GM19043 (cell line): Measurements from ENCODE around the gene P2RX4.
A peak's percentile ranks its signal among the peaks of the same experiment; 100 is the strongest.
"Not testable (repeated sequence)": the region's sequence is repeated elsewhere in the genome, so short reads cannot be mapped to it uniquely, and the experiment has no call there.

Source experiments
- ATAC-seq: cut with Tn5 transposase; IDR thresholded peaks from one replicate; pipeline ENCODE4 v1.9.1; 2021; ENCODE audit warnings: low read depth; ENCODE audit not compliant: unreplicated experiment

P2RX4 gene

DNA sequence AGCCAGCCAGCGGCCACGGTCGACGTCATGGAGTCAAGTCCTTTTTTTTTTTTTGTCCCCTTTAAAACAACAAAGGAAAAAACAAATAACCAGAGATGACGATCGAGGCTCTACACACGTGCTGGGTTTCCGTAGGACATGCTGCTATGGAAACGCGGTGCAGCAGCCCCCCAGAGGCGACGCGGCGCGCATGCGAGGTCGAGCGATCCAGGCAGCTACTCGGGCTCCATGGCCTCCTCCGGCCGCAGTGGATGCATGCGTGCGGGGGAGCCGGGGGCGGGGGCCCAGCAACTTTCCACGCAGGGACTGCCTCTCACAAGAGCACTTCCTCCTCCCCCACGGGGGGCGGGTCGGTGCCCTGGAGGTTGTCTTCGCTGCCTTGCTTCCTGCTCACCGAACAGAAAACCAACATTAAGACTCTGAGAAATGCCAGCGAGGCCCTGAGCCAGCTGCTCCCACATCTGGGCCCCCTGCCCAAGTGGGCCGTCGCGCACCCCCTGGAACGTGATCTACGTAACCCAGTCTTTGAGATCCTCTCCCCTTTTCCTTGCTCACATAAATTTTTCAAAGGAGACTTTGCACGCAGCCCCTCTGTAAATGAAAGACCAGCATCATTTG lies 30.7 kb downstream of the P2RX4 start:
- ATAC-seq: no peak

DNA sequence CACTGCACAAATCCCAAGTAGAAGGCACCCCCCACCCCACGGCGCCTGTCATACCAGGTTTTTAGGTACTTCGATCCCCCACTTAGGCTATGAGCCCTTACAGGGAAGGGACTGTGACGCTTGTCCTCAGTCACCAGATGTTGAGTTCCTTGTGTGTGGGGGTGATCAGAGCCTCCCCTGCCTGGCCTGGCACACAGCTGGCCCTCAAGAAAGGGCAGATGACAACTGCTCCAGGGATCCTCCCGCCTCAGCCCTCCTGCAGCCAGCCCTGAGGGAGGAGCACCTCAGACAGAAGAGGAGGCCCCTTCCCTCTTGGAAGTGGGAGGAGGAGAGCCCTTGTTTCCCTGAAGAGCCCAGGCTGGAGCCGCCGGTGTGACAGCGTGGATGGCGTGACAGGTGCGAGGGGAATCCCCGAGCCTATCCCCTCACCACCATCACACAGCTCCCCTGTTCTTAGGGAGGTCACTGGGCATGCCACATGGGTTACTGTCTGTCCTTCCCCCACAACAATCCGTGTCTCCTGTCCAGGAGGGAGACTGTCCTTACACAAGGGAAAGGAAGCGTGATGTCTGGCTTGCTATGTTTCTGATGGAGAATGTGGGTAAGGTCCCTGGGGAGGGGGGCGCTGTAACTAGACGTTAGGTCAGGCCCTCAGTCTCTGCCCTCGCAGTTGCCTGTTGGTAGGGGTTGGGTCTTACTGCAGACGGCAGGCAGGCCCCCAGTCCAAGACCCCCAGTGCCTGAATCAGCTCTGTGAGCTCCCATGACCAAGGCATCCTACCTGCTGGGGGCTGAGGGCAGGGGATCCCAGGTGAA lies 31.4 kb downstream of the P2RX4 start:
- no peak for ATAC-seq

DNA sequence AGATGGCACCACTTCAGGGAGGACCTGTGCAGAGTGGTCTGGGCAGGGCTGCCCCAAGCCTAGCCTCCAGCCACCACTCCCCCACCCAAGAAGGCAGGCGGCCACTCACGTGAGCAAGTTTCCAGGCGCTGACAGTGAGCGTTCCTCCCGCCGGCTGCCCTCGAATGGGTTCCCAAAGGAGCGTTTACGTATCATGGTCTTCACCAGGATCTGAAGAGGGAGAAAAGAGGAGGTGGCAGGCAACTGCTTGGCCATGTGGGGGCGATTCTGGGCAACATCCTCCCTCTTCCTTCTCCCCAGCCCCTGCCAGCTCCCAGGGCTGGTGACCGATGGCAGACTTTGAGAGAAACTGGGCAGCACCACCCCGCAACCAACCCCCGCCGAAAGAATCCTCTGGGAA lies 35.1 kb downstream of the P2RX4 start:
- ATAC-seq: no peak

DNA sequence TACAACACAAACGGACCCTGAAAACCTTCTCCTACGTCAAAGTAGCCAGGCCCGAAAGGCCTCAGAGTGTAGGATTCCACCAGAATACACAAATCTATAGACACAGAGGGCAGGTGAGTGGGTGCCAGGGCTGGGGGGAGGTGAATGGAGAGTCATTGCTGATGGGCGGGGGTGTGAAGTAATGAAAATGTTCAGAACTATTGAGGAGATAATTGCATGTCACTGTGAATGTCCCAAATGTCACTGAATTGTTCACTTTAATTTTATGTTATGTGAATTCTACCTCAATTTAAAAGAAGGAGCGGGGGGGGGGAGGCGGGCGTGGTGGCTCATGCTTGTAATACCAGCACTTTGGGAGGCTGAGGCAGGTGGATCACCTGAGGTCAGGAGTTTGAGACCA lies 36.0 kb downstream of the P2RX4 start:
- ATAC-seq: no peak

DNA sequence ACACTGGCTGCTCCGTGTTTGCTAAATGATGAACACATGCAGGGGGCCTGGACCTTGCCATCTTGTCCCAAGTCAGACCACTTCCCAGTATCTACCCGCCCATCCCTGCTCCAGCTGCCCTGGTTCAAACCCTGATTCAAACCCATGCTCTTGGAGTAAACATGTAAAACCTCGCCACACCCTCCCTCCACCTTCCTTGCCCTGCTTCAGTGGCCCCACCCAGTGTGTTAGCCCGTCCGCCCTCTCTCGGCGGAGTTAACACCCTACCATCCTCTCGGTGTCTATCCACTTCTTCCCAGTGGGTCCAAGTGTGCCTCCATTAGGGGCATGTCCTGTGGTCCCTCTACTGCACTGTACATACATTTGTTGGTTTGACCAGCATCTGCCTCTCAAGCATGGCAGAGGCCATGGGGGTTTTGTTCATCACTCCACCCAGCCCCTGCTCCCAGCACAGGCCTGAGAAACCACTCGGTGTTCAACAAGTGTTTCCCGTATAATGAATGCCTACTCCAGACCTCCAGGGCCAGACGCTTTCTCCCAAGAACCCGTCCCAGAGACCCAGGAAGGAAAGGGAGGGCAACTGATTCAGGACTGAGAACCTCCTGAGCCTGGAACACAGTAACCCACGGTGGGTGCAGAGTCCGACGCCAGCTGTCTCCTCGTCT lies 37.1 kb downstream of the P2RX4 start:
- no peak for ATAC-seq

DNA sequence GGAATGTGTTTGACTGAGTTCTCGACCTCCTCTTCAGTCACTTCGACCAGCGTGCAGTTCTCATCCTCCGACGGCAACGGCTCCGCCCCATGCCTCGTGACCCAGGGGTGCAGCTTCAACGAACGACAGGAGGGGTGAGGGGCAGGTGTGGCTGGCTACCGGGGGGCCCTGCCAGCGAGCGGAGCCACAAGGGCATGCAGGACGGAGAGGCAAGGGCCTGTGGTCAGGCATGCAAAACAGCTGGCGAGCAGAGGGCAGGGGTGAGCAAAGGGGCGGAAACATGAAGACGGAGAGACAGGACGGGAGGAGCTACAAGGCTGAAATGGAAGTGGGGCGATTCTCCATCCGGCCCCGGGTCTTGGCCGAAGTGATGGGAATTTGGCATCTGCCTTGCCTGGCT lies 38.7 kb downstream of the P2RX4 start:
- ATAC-seq: peak; percentile 72

DNA sequence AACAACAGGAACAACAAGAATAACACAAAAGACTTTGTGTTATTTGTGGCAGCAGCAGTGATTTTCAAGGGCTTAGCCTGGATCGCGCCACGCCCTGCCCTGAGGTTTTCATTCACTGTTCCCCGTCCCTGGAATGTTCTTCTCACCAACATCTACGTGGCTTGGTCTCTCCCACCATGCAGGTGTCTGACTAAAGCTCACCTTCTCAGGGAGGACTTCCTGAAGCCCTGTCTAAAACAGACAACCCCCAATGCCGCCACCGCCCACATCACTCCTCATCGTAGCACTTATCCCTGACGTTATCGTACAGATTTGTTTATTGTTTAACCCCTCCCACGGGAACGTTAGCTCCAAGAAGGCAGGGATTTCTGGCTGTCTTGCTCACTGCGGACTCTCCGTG lies 40.4 kb downstream of the P2RX4 start:
- ATAC-seq: no peak

DNA sequence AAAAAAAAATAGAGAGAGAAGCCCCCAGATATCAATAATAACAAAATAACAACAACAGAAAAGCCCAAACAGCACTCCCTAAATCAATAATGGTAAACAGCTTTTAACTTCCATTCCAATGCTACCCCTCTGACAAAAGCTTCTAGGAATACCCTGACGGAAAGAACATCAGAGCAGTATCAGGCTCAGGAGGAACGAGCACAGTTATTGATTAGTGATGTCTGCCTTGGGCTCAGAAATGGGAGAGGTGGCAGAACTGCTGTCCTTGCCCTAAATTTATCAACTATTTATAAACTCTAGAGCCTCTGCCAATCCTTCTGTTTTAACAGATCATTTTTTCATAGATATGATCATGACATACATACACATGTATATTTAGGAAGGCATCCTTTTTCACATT lies 41.9 kb downstream of the P2RX4 start:
- ATAC-seq: no peak

DNA sequence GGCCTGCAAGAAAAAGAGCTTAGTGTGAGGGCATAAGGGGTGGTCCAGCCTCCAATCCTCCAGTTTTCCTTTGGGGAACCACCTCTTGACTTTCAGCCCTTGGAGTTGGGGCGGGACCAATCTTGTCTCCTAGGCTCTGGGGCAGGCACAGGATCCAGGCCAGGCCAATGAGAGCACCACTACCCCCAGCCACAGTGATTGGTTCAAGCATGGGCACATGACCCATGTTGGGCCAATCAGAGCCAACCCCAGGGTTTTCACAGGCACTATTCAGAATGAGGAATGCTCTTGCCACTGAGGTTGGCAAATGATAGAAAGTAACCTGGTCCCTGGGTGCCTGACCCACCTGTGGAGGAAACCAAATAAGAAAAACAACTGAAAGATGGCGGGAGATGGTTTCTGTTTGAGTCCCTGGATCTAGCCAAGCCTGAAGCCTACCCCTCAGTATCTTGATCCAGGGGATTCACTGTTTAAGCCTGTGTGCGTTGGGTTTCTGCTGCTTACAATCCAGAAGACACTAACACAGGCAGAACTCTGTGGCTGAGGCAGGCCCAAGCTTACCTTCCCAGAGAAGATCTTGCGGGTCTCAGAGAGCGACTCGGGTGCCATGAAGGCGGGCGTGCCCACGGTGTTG lies 42.9 kb downstream of the P2RX4 start:
- no peak for ATAC-seq

DNA sequence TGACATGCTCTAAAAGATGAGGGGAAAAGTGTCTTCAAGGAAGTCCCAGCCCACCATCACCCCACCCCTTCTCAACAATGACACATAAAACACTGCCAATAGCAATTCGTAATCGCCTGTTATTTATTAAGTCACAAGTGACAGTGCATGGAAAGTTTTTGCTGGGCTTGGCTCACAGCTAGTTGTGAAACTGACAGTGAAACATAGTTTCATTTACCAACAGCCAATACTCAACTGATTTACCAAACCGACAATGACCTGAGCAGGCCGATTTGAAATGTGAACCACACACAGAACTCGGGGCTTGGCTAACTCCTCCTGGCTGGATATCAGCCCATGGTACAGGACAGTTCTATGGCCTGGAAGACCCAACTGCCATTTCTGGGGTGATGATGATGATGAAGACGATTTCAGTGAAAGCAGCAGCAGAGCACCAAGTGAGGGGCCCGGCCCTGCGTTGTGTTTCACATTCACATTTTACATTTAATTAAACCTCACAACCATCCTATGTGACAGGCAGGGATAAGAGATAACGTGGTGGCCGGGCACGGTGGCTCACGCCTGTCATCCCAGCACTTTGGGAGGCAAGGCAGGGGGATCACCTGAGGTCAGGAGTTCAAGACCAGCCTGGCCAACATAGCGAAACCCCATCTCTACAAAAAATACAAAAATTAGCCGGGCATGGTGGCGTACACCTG lies 43.9 kb downstream of the P2RX4 start:
- no peak for ATAC-seq

DNA sequence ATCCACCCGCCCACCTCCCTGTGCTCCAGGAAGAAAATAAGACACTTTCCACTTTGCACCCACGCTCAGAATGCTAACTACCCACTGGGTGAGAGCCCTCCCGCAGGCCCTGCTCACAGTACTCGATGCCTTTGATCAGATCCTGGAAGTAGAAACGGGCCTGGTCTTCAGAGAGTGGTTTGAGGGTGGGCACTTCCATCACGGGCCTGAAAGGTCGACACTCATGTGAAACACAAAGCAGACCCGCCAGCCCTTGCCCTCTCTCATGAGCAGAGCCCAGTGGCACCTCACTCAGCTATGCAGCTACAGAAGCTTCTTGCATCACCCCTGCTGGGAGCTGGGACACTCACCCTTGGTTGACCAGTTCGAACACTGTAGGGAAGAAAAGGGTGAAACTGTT lies 45.5 kb downstream of the P2RX4 start:
- no peak for ATAC-seq

DNA sequence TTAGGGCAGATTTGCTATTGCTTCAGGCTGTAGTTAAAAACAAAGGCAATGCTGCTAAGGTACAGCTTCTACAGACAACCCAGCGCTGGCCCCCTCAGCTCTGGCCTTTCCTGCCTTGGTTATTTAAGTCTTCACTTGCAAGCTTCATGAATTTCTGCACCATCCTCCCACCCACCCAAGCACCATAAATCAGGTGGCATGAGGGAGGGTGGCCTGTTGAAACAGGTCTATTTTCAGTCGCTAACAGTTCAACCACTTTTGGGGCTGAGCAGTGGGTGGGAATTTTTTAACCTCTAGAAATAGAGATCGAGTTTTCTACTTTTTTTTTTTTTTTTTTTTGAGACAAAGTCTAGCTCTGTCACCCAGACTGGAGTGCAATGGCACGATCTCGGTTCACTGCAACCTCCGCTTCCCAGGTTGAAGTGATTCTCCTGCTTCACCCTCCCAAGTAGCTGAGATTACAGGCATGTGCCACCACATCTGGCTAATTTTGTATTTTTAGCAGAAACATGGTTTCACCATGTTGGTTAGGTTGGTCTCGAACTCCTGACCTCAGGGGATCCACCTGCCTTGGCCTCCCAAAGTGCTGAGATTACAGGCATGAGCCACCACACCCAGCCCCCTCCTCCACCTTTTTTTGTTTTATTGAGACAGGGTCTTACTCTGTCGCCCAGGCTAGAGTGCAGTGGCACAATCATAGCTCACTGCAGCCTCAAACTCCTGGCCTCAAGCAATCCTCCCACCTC lies 47.9 kb downstream of the P2RX4 start:
- ATAC-seq: not testable (repeated sequence)

DNA sequence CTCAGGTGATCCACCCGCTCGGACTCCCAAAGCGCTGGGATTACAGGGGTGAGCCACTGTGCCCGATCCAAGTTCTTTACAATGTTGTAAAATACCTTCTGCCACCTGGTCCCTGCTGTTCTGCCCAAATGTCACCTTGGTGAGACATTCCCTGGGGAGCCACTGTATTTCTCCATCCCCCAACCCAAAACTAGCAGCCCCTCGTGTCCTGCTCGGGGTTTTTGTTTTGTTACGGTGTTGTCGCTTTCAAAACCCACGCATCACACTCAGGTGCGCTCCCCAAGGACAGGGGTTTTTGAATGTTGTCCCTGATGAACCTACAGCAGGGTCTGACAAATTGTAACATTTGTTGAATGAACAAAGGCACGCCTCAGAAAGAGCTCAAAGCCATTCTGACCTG lies 49.1 kb downstream of the P2RX4 start:
- ATAC-seq: no peak

DNA sequence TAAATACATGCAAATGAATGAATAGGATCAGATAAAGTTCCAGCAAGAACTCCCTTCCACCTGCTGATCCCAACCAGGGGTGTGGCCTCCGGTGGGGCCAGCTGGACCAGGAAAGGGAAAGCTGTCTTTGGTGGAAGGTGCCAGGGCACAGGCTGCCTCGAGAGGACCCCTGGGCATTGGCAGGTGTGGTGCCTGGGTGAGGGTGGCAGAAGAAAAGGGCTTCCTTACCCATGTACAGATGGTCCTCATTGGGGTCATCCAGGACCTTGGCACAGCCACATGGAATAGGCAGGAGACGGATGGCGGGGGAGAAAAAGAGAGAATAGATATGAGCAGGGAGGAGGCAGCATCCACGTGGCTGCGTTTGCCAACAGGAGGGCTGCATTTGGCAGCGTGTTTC lies 50.2 kb downstream of the P2RX4 start:
- no peak for ATAC-seq

DNA sequence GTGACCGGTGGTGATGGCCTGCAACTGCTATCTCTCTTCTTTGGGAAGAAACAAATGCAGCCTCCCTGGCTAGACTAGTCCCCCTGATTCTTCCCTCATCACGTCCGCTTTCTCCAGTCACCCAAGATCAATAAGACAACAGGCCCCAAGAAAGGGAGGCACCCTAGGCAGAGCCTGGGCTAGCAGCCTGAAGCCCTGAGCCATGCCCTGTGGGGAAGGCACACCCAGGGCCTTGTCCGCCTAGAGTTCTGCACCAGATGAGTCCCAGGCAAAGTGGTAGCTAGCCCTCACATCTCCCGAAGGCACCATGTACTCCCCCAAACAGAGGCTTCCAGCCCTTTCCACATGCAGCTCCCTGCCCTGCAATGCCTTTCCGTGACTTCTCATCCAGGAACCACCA lies 51.5 kb downstream of the P2RX4 start:
- ATAC-seq: no peak

DNA sequence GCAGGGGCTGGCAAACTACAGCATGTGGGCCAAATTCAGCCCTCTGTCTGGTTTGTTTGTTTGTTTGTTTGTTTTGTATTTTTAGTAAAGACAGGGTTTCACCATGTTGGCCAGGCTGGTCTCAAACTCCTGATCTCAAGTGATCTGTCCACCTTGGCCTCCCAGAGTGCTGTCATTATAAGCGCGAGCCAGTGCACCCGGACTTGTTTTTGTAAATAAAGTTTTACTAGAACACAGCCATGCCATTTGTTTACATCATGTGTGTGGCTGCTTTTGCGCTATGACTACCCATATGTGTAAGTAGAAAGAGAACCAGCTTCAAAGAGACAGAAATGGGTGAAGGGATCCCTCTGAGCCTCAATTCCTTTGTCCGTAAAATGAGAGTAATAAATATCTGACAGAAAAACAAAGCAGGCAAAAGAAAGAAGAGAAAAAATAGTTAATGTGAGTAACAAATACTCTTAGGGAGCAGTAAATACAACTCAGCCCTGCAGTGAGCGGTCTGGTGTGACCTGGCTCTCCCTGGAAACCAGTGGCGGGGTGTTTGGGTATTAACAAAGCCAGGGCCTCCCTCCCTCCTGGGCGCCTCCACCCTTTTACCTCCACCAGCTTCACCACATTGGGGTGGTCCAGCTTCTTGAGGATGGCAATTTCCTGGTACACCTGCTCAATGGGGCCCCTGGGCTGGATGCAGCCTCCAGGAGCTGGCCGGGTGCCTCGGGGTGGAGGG lies 53.4 kb downstream of the P2RX4 start:
- ATAC-seq: no peak

DNA sequence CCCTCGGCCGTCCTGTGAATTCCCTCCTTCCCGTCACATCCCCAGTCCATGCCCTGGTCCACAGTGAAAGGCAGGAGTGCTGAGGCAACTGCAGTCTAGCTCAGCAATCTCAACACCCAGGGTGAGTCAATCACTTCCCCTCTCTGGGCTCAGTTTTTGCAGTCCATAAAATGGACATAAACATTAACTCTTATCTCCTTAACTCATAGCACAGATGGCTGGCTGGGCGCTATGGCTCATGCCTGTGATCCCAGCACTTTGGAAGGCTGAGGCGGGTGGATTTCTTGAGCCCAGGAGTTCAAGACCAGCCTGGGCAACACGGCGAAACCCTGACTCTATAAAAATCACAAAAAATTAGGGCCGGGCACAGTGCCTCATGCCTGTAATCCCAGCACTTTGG lies 54.2 kb downstream of the P2RX4 start:
- no peak for ATAC-seq

DNA sequence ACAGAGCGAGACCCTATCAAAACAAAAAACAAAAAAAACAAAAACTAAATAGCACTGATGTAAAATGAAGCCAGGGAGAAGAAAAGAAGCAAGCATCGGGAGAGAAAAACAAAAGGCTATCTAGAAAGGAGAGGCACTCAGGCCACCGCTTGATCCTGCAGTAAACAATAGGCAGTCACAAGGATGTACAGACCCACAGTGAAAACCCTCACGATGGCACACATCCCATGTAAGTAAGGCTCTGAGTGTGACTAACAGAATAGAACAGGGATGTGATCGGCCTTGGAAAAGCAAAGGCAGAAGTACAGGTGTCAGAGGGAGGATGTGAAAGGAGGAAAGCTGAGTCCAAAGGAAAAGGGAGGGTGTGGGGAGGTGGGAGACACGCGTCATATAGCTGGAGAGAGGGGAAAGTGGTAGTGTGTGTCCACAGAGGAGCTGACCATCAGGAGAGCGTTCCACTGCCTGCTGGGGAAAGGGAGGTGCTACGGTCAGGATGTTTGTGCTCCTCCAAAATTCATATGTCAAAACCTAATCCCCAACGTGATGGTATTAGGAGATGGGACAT lies 55.1 kb downstream of the P2RX4 start:
- no peak for ATAC-seq

DNA sequence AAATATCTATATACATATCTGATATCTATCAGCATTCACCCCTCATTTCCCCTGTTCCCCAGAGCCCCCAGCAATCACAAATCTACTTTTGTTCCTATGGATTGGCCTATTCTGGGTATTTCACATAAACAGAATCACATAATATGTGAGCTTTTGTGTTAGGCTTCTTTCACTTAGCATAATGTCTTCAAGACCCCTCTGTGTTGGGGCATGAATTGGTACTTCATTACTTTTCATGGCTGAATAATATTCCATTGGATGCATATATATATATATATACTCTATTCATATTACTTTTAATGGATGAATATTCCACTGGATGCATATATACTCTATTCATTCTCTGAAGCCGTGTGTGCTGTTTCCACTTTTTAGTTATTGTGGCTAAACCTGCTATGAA lies 57.9 kb downstream of the P2RX4 start:
- no peak for ATAC-seq
